A172 (cell line): ENCODE results near the gene NOX4. TPM values are rescaled to one million over a fixed set of nuclear protein-coding genes. Genes with fewer than 3 reads are reported as not detected.

Source experiments
- DNase-seq: peaks from one replicate; pipeline ENCODE4 v3.0.0-alpha.2; 2015; ENCODE audit warnings: low spot score
- total RNA-seq: library from RNA; depleted of rRNA; stranded (reverse); fragments of >200 nt; shearing (Covaris generic); gene quantifications from 2 replicates; pipeline ENCODE4 v1.2.3, GENCODE V29; 2014; rRNA removed

Gene NOX4
- total RNA-seq: not detected in 2 replicates

DNA sequence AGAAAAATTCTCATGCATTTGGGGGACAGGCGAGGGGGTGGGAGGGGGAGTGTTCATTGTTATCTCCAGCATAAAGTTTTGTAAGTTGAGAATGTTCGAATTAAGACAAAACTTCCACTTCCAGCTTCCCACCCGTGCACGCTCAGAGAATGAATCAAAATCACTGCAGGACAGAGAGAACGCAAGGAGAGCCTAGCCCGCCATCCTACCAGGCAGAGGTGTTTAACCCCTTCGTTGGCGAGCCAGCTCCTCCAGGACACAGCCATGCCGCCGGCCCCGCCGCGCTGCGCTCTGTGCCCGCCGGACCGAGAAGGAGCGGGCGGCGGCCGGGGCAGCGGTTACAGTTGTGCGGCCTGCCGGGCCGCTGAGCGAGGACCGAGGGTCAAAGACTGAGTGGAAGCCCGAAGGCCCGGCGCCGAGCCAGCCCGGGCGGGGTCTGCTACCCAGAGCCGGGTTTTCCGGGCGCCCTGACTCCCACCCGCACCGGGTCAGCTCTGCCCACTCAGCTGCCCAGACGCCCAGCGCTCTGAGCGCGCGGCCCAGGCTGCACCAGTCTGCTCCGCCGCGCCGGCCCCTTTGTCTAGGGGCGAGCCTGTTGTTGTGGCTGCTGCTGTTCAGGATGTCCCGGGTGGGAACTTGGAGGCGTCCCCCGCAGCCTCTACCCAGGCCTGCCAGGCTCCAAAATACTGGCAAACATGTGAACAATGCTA lies at the start of gene NOX4:
Gene NOX4, minus strand, starts transcription at position 395 of the 710 bp plus-strand sequence. Its CDS starts 129 bp downstream, at position 266.
- DNase-seq: no peak

DNA sequence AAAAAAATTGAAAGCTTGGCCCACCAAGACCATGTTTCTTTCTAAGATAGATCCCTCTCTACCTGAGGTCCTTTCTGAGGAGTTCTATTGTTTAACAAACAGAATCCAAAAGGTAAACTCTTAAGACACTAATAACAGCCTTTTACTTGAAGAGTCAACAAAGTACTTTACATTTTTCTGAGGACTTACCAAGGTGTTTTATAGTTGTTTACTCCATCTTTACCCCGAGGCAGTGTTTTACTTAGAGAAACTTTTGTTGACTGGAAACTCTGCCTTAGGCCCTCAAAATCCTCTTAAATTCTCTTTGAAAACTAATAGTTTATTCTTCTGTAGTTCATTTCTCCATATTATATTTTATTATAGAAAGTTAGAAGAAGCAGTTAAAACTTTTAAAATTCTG lies 49.7 kb upstream of the NOX4 start:
- DNase-seq: no peak

DNA sequence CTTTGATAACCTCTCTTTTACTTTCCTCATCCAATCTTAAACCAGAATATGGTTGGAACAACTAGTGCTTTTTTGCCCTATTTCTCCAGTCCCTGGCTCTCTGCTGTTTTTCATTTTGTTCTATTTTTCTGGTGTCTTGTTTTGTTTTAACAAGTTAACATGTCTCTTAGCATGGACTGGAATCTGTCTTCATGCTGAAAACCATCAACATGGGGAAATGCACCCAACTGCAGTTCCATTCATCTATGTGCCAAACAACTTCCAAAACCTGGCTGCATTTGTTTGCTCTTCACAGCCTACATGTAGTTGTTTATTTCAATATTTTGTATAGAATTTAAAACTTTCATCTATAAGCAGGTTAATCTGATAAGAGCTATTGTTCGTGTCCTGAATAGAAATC lies 46.8 kb upstream of the NOX4 start:
- DNase-seq: no peak

DNA sequence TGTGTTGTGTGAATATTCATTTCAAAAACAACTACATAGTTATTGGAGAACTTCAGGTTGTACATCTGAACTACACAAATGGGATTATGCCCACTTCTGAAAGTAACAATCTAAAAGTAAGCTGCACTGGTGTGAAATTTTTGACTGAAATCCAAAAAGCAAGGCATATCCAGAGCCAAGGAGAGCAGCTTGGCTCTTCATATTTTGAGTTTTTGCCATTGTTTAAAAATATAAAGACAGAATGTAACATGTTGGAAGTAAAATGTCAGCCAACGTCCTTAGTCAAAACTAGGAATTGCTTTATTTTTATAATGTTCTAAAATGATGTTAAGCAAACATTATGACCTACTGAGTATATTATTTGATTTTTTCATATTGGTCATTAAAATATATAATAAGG lies 45.8 kb upstream of the NOX4 start:
- DNase-seq: no peak

DNA sequence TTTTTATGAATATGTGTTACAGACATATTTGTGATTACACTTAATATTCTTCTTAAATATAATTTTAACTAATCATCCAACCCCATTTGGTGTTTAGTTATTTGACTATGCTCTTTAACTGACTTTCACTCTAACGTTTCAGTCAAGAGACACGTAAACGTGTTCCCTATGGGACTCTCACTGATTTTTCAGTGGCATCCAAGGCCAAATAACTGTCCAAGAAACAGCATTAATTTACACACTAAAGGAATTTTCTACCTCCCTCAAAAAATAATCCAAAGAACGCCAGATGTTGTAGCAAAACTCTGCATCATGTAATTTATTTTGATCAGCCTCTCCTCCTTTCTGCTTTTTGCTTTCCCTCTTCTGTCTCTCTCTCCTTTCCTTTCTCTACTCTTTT lies 44.0 kb upstream of the NOX4 start:
- DNase-seq: no peak

DNA sequence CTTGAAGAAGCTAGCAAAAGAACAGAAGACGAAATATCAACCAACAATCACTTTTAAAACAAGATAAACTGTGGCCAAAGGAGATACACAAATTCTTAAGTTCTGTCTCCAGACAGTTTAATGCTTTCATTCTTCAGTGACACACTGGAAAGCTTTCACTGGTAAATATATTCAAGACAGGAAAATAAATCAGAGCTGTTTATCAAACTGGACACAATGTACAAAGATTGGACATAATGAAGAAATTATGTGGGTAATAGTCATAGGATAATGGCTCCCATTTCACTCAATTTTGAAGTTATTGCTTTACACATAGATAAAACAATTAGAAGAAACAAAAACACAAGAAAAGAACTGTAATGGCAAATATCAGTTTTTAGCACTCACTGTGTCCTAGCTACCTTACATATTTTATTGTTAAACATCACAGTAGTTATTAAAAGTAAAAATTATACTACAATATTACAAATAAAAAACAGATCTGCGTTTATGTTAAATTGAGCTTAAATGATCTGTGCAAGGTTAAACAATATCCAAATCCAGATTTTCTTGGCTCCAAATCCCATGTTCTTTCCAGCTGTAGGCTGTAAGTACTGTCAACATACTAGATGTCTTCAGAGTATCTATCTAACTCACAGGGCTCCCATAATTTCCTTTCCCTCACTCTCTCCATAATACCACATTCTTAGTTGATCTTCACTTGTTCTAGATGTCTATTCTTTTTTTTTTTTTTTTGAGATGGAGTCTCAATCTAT lies 38.6 kb upstream of the NOX4 start:
- DNase-seq: no peak

DNA sequence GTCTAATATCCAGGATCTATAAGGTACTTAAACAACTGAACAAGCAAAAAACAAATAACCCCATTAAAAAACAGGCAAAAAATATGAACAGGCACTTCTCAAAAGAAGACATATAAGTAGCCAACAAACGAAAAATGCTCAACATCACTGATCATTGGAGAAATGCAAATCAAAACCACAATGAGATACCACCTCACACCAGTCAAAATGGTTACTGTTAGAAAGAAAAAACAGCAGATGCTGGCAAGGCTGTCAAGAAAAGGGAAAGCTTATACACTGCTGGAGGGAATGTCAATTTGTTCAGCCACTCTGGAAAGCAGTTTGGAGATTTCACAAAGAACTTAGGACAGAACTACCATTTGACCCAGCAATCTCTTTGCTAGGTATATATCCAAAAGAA lies 30.6 kb upstream of the NOX4 start:
- no peak for DNase-seq

DNA sequence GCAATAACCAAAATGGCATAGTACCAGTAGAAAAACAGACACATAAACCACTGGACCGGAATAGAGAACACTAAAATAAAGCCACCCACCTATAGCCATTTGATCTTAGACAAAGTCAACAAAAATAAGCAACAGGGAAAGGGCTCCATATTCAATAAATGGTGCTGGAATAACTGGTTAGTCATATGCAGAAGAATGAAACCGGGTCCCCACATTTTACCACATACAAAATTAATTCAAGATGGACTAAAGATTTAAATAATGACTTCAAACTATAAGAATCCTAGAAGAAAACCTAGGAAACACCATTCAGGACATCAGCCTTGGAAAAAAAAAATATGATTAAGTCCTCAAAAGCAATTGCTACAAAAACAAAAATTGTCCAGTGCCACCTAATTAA lies 30.1 kb upstream of the NOX4 start:
- no peak for DNase-seq

DNA sequence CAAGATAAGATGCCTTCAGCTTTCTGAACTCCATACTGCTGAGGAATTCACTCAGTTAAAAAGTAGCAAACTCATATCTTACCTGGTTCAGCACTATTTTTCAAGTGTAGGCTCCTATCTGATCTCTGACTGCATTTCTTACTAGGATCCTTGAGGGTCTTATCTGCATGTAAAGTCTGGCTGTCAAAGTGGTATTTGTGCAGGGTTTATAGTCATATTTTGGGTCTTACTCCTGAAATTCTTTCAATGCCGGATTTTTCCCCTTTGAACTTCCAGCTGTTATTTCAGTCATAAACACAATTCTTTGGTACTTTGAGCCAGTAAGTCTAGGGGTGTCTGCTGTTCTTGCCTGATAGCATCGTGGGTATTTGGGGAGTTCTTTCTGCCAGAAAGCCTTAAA lies 25.3 kb upstream of the NOX4 start:
- DNase-seq: no peak

DNA sequence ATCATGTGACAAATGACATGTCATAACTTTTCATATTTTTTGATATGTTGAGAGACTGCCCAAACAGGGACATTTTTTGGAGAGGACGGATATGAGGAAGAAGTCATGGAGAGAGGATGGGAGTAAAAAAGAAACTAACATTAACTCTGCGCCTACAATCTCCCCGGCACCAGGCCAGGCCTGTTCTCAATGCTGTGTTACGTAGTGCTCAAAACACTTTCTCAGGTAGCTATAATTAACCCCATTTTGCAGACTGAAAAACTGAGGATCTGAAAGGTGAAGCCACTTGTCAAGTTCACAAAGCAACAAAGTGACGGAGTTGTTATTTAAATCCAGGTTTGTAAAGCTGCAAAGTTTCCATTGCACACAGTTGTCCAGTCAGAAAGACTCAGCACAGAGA lies 17.4 kb upstream of the NOX4 start:
- DNase-seq: no peak

DNA sequence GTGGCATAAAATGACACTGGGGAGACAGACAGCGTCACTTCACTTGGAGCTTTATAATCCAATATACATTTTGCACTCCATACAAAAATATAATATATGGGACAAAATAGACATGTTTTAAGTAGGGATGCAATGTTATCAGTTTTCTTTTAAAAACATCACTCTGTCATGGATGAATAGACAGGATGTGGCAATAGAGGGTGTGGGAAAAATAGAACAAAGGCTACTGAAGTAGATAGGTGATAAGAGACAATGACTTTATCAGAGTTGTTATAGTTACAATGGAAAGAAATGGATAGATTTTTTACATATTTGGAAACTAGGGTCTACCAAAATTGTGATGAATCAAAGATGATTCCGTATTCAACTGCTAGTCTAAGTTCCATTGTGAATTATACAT lies 13.1 kb upstream of the NOX4 start:
- DNase-seq: no peak

DNA sequence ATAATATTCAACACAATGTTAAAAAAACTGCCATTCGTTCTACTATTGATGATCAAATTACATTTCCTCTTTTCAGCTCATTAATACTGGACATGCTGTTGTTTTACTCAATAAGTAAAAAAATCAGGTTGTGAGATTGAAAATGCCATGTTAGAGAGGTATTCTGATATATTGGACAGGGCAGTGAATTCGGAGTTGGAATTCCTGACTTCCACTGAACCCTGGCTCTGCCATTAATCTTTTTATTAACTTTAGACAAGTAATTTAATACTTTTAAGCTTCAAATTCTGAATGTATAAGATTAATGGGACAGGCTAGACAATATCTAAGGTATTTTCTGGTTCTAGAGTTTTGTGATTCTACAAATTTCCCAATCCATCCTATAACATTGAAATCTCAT lies 12.2 kb upstream of the NOX4 start:
- DNase-seq: no peak

DNA sequence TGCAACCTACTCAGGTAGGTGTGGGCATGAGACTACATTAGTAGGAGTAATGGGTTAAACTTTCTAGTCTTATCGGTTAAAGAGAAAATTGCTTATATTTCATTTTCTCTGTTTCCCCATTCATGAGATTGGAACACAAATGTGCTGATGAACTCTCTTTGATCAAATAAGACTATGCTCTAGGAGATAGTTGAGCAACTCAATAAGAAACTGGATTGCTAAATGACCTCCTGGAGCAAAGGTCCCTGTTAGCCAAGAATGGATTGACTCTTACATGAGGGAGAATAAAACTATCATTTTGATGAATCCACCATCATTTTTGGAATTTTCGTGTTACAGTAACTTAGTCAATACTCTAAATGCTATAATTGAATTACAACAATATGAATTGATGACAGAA lies 11.1 kb upstream of the NOX4 start:
- DNase-seq: no peak

DNA sequence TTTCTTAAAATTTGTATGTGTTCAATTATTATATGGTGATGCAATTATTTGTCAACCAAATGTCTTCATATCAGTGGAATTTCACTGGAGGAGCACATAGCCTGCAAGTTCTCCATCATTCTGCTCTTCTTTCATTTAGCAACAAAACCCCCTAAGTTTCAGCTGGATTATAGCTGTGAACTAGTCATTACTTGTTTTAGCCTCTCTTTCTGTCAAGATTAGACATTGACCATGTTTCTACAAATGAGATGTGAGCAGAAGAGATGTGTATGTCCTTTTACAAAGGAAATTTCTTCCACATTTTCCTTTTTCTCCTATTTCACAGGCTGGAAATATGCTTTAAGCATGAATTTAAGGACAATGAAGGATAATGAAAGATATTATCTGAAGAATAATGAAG lies 9.2 kb upstream of the NOX4 start:
- no peak for DNase-seq

DNA sequence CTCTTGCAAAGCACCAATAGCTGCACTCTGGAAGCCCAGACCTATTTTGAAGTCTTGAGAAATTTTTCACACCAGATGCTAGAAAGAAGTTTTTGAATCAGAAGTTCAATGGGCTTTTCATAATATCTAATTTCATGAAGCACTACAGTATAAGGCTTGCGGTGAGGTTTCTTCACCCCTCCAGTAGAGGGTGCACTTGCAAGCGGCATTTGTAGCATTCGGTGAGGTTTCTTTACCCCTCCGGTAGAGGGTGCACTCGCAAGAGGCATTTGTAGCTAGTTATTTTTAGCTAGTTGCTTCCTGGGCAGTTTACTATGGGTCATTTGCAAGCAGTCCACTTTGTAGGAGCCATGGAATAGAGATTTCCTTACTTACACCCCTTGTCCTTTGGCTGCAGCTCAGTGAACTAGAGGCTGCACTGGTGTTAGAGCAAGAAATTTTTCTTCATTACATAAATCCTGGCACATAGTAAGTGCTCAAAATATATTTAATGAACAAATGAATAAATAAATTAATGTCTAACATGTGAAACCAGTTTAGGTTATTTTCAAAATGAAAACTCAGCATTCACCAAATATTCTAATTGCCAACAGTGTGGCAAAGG lies 7.8 kb upstream of the NOX4 start:
- DNase-seq: no peak

DNA sequence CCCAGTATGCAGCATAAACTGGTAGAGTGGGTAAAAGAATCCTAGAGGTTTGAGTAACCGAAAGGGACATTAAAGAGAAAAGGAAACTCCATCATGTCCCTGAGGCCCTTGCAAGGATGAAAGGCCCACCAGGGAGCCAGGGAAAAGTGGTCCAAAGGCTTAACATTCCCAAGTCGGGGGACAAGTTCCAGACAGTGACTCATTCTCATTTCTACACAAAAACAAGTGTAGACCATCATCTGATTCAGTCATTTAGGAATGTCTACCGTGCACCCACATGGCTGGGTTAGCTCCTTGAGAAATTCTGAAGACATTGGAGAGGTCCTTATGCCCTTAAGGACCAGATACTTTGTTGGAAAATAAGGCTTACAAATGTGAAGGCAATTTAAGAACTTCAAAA lies 4.8 kb upstream of the NOX4 start:
- DNase-seq: peak; percentile 52

DNA sequence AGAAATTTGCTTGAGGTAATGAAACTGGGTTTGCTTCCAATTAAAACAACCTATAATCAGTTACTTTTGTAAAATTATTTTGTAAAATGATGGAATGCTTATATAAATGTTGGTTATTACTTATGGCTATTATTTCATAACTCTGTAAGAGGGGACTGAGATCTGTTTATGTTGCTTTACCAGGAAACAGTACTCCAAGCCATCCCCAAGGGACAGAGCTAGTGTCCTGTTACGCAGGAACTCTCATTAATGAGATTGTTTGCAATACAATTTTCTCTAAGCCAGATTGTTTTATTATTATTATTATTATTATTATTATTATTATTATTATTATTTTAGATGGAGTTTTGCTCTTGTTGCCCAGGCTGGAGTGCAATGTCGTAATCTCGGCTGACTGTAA lies 2.3 kb upstream of the NOX4 start:
- DNase-seq: no peak

DNA sequence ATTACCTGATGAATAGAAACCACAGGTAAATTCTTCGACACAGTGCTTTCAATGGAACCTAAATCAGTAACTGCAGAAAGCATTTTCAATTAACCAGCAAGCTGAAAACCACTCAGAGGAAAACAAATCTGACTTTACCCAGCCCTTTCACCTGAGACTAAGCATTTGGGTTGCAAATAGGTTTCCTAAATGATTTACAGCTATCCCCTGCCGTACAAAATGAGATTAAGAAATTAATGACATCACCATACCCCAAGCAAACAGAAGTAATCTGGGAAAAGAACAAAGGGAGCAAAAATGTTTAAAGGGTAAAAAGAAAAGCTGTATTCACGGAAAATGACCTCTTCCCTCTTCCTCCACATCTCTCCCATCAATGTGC lies 584 bp downstream of the NOX4 start:
- no peak for DNase-seq

DNA sequence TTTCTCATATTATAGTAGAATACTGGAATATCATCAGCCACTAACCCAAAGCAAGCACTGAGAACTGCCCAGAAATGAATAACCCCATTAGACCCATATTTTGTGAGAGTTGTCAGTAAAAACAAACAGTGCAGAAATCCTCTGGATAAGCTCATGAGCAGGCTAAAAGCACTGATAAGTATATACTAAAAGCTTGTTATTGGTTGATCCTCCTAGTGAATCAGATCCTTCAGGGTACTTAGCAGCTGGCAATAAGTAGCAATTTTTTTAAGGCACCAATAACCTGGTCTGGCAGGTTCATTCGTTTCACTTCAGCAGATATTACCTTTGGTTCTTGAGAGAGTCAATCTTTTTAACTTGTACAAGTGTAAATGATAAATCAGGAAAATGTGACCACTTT lies 1.2 kb downstream of the NOX4 start:
- DNase-seq: no peak

DNA sequence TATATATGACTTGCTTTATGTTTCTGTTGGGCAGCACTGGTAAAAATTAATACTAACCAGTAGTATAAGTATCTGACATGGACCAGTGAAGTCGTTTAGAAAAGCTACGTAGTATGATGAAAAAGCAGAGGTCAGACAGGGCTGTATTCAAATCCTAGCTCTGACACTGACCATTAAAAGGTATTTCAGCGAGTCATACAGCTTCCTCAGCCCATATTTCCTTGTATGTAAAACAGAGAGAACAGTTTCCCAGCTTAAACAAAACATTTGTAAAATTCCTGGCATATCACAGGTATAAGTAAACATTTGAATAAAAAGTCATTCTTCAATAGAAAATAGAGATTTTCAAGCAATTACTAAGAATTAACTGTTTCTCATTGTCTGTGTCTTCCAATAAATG lies 4.2 kb downstream of the NOX4 start:
- no peak for DNase-seq

DNA sequence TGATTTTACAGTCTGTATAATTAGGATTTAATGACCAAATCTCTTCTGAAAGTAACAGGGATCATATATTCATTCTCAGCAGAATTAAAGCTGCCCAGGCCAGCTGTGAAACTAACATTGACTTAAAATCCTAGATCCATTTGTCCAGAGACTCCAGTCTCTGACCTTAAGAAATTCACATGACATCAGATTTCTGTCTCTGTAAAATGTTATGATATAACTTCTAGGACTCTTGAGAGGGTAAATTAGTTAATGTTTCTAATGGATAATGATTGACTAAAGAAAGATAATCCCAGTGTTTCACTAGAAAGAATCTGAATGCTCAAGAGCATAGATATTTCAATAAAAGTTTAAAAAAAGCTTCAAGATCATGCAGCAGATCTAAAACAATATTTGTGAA lies 6.3 kb downstream of the NOX4 start:
- no peak for DNase-seq

DNA sequence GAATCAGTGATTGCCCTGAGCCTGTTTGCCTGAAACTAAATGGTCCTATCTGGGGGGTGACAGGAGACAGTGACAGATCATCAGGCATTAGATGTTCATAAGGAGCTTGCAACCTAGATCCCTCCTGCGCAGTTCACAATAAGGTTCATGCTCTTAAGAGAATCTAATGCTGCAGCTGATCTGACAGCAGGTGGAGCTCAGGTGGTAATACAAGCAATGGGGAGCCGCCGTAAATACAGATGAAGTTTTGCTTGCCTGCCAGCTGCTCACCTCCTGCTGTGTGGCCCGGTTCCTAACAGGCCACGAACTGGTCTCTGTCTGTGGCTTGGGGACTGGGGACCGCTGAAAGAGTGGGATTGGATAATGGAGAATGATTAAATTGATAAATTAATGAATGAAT lies 14.0 kb downstream of the NOX4 start:
- no peak for DNase-seq

DNA sequence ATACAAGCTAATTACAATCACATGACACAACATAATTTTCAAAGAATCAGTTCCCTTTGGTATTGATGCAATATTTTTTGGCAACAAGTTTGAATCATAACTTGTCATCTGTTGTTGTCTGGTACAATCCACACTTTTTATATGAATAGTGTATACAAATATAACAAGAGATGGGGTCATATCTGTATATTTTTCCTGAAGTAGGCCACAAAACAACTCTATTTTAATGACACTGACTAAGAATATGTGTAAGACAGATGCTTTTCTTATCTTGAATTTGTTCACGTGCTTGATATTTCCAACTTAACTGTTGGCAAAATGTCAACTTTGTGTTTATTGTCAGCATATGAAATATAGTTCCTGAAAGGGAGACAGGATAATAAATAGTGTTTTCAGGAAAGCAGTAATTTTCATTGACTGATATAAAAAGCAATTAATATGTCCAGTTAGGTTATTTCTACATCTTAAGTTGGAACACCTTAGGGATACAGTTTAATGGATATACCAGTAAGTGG lies 27.9 kb downstream of the NOX4 start:
- no peak for DNase-seq
